ENCODE results near the gene ECD. TPM values are rescaled to one million over a fixed set of nuclear protein-coding genes. Genes with fewer than 3 reads are reported as not detected.

ECD gene
- total and polyA plus RNA-seq, 5 donors from 2014 or later = 29.0 to 49.1 (median 30.7) TPM

GRCh38 chr10:73131913-73132686 lies 35.7 kb downstream of the ECD start:
- H3K4me3 ChIP-seq (ENCODE audit: low read depth, low read length) = no peak overlapping the region
- H3K4me3 Mint-ChIP-seq = no peak overlapping the region
- no peak for DNase-seq
- peaks cover 51% of the 10 kb centered on the region for H3K36me3 Mint-ChIP-seq
- H3K9me3 Mint-ChIP-seq = peaks cover 0 to 1% (median 0%) of the 10 kb centered on the region in 7 donors
- no peaks in the 10 kb centered on the region for H3K27me3 Mint-ChIP-seq
- no peaks in the 10 kb centered on the region for H3K4me1 ChIP-seq (ENCODE audit: control insufficient read depth, insufficient read depth, low read length, poor library complexity, severe bottlenecking)
- no peaks in the 10 kb centered on the region for H3K9me3 ChIP-seq (ENCODE audit: control insufficient read depth in 2 of 2, low read length in 2 of 2)
- H3K27ac Mint-ChIP-seq = peak overlapping the region in 1 of 3 donors; percentile 31
- no peaks in the 10 kb centered on the region for H3K27me3 ChIP-seq (ENCODE audit: control insufficient read depth, insufficient read depth, low read length)
- H3K36me3 ChIP-seq (ENCODE audit: control insufficient read depth, insufficient read depth, low read length) = peaks cover 70% of the 10 kb centered on the region
- H3K27ac ChIP-seq (ENCODE audit: insufficient read depth, low read length, poor library complexity, severe bottlenecking) = no peak overlapping the region
- peaks cover 0 to 7% (median 0%) of the 10 kb centered on the region in 4 donors for H3K4me1 Mint-ChIP-seq
- ATAC-seq (ENCODE audit: low read depth in 2 of 2) = no peak

DNA sequence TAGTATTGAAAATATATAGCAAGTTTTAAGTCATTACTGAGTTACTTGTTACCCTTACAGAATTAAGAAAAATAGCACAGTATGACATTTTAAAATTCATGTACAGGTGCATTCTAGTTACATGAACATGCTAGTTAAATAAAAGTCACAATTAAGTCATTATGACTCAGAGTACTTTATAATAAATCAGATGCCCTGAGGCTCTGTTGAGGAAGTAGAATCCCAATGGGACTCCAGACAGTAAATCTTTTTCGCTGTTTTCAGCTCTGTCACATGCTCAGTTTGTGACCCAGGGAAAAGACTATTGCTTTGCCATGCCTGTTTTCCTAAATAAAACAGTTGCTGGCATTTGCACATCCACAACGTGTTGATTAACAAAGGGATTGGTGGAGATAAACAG lies 36.5 kb downstream of the ECD start:
- peaks cover 68% of the 10 kb centered on the region for H3K36me3 ChIP-seq (ENCODE audit: control insufficient read depth, insufficient read depth, low read length)
- Mint-ChIP-seq H3K36me3 (peaks cover 48% of the 10 kb centered on the region), H3K4me1 (peaks cover 0 to 4% (median 0%) of the 10 kb centered on the region in 4 donors), H3K9me3 (peaks cover 0 to 1% (median 0%) of the 10 kb centered on the region in 7 donors), H3K27me3 (no peaks in the 10 kb centered on the region), H3K27ac (peak overlapping the region in 1 of 3 donors; percentile 31), H3K4me3 (no peak overlapping the region)
- no peak for ATAC-seq (ENCODE audit: low read depth in 2 of 2)
- DNase-seq = no peak
- no peak overlapping the region for H3K4me3 ChIP-seq (ENCODE audit: low read depth, low read length)
- H3K27ac ChIP-seq (ENCODE audit: insufficient read depth, low read length, poor library complexity, severe bottlenecking) = no peak overlapping the region
- H3K4me1 ChIP-seq (ENCODE audit: control insufficient read depth, insufficient read depth, low read length, poor library complexity, severe bottlenecking) = no peaks in the 10 kb centered on the region
- H3K27me3 ChIP-seq (ENCODE audit: control insufficient read depth, insufficient read depth, low read length) = no peaks in the 10 kb centered on the region
- no peaks in the 10 kb centered on the region for H3K9me3 ChIP-seq (ENCODE audit: control insufficient read depth in 2 of 2, low read length in 2 of 2)

GRCh38 chr10:73126343-73126742 lies 41.5 kb downstream of the ECD start:
- Histone ChIP-seq H3K27me3 (ENCODE audit: control insufficient read depth, insufficient read depth, low read length) (no peaks in the 10 kb centered on the region), H3K4me1 (ENCODE audit: control insufficient read depth, insufficient read depth, low read length, poor library complexity, severe bottlenecking) (no peaks in the 10 kb centered on the region), H3K4me3 (ENCODE audit: low read depth, low read length) (no peak overlapping the region), H3K27ac (ENCODE audit: insufficient read depth, low read length, poor library complexity, severe bottlenecking) (no peak overlapping the region), H3K36me3 (ENCODE audit: control insufficient read depth, insufficient read depth, low read length) (peaks cover 38% of the 10 kb centered on the region), H3K9me3 (ENCODE audit: control insufficient read depth in 2 of 2, low read length in 2 of 2) (no peaks in the 10 kb centered on the region)
- Mint-ChIP-seq H3K36me3 (peaks cover 19% of the 10 kb centered on the region), H3K27me3 (no peaks in the 10 kb centered on the region), H3K4me1 (peaks cover 0 to 6% (median 2%) of the 10 kb centered on the region in 4 donors), H3K4me3 (no peak overlapping the region), H3K27ac (no peak overlapping the region), H3K9me3 (peaks cover 0 to 1% (median 0%) of the 10 kb centered on the region in 7 donors)
- ATAC-seq (ENCODE audit: low read depth in 2 of 2) (no peak), DNase-seq (no peak)

- DNase-seq (no peak), ATAC-seq (ENCODE audit: low read depth in 2 of 2) (no peak)
- Histone ChIP-seq H3K9me3 (ENCODE audit: control insufficient read depth in 2 of 2, low read length in 2 of 2) (no peaks in the 10 kb centered on the region), H3K27ac (ENCODE audit: insufficient read depth, low read length, poor library complexity, severe bottlenecking) (no peak overlapping the region), H3K27me3 (ENCODE audit: control insufficient read depth, insufficient read depth, low read length) (no peaks in the 10 kb centered on the region), H3K4me3 (ENCODE audit: low read depth, low read length) (no peak overlapping the region), H3K36me3 (ENCODE audit: control insufficient read depth, insufficient read depth, low read length) (peaks cover 13% of the 10 kb centered on the region), H3K4me1 (ENCODE audit: control insufficient read depth, insufficient read depth, low read length, poor library complexity, severe bottlenecking) (no peaks in the 10 kb centered on the region)
- no peaks in the 10 kb centered on the region for H3K27me3 Mint-ChIP-seq
- H3K27ac Mint-ChIP-seq = no peak overlapping the region
- H3K36me3 Mint-ChIP-seq = peaks cover 13% of the 10 kb centered on the region
- H3K4me3 Mint-ChIP-seq = no peak overlapping the region
- peaks cover 0 to 10% (median 8%) of the 10 kb centered on the region in 4 donors for H3K4me1 Mint-ChIP-seq
- H3K9me3 Mint-ChIP-seq = no peaks in the 10 kb centered on the region
Measured at GRCh38 chr10:73119952-73120351, 47.9 kb downstream of the ECD start.

GRCh38 chr10:73119457-73119856 lies 48.4 kb downstream of the ECD start:
- H3K4me3 ChIP-seq (ENCODE audit: low read depth, low read length) = no peak overlapping the region
- Mint-ChIP-seq H3K4me3 (no peak overlapping the region), H3K27ac (no peak overlapping the region), H3K27me3 (no peaks in the 10 kb centered on the region), H3K9me3 (no peaks in the 10 kb centered on the region), H3K4me1 (peaks cover 0 to 9% (median 8%) of the 10 kb centered on the region in 4 donors), H3K36me3 (peaks cover 13% of the 10 kb centered on the region)
- ATAC-seq (ENCODE audit: low read depth in 2 of 2) (no peak), DNase-seq (no peak)
- H3K27ac ChIP-seq (ENCODE audit: insufficient read depth, low read length, poor library complexity, severe bottlenecking) = no peak overlapping the region
- H3K4me1 ChIP-seq (ENCODE audit: control insufficient read depth, insufficient read depth, low read length, poor library complexity, severe bottlenecking) = no peaks in the 10 kb centered on the region
- H3K36me3 ChIP-seq (ENCODE audit: control insufficient read depth, insufficient read depth, low read length) = peaks cover 8% of the 10 kb centered on the region
- H3K9me3 ChIP-seq (ENCODE audit: control insufficient read depth in 2 of 2, low read length in 2 of 2) = no peaks in the 10 kb centered on the region
- no peaks in the 10 kb centered on the region for H3K27me3 ChIP-seq (ENCODE audit: control insufficient read depth, insufficient read depth, low read length)

DNA sequence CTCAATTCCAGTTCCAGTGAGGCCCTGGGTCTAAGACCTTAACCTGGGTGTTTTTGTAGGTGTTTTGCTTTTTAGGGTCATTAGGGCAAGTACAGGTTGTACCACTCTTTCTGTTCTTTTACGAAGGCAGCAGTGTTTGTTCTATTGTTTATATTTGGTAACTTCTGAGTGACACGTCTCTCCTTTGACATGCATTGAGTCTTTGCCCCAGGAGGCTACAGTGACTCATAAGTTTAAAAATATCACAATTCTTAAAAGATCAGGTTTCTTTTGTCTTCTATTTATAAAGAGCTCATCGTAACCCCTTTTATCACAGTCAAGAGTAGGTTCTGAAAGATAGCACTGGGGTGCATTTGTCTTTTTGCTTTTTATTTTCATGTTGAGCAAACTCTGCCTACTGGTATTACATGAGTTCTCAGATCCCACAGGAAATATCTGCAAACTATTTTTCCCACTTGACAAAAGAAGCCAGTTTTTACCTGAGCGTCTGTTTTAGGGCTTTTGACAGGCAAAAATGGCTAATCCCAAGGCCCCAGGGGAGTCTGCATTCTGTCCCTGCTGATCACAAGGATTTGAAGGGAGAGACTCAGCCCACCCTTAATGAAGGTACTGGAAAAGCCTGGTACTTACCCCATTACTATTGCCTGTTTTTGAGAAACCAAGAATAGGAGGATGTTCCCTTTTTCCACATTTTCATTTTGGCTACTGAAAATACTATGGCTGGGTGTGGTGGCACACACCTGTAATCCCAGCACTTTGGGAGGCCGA lies 49.6 kb downstream of the ECD start:
- H3K4me1 ChIP-seq (ENCODE audit: control insufficient read depth, insufficient read depth, low read length, poor library complexity, severe bottlenecking) = no peaks in the 10 kb centered on the region
- no peak overlapping the region for H3K27ac ChIP-seq (ENCODE audit: insufficient read depth, low read length, poor library complexity, severe bottlenecking)
- H3K9me3 Mint-ChIP-seq = no peaks in the 10 kb centered on the region
- H3K4me3 ChIP-seq (ENCODE audit: low read depth, low read length) = no peak overlapping the region
- no peak for DNase-seq
- H3K27ac Mint-ChIP-seq = peak overlapping the region in 1 of 3 donors; percentile 23
- H3K27me3 Mint-ChIP-seq = no peaks in the 10 kb centered on the region
- H3K4me3 Mint-ChIP-seq = no peak overlapping the region
- peaks cover 8% of the 10 kb centered on the region for H3K36me3 Mint-ChIP-seq
- H3K27me3 ChIP-seq (ENCODE audit: control insufficient read depth, insufficient read depth, low read length) = no peaks in the 10 kb centered on the region
- ATAC-seq (ENCODE audit: low read depth in 2 of 2) = no peak
- H3K4me1 Mint-ChIP-seq = peaks cover 0 to 9% (median 5%) of the 10 kb centered on the region in 4 donors
- peaks cover 5% of the 10 kb centered on the region for H3K36me3 ChIP-seq (ENCODE audit: control insufficient read depth, insufficient read depth, low read length)
- H3K9me3 ChIP-seq (ENCODE audit: control insufficient read depth in 2 of 2, low read length in 2 of 2) = no peaks in the 10 kb centered on the region

DNA sequence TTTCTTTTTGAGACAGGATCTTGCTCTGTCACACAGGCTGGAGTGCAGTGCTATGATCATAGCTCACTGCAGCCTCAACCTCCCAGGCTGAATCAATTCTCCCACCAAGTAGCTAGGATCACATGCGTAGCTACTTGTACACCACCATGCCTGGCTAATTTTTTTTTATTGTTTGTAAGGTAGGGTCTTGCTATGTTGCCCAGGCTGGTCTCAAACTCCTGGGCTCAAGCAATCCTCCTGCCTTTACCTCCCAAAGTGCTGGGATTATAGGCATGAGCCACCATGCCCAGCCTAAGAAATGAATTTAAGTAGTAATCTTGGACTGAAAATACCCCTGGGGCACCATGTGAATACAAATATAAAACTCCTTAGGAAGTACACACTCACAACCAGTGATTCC lies 51.8 kb downstream of the ECD start:
- Histone ChIP-seq H3K27ac (ENCODE audit: insufficient read depth, low read length, poor library complexity, severe bottlenecking) (no peak overlapping the region), H3K4me1 (ENCODE audit: control insufficient read depth, insufficient read depth, low read length, poor library complexity, severe bottlenecking) (no peaks in the 10 kb centered on the region), H3K36me3 (ENCODE audit: control insufficient read depth, insufficient read depth, low read length) (peaks cover 3% of the 10 kb centered on the region), H3K27me3 (ENCODE audit: control insufficient read depth, insufficient read depth, low read length) (no peaks in the 10 kb centered on the region), H3K9me3 (ENCODE audit: control insufficient read depth in 2 of 2, low read length in 2 of 2) (no peaks in the 10 kb centered on the region), H3K4me3 (ENCODE audit: low read depth, low read length) (no peak overlapping the region)
- Mint-ChIP-seq H3K36me3 (peaks cover 8% of the 10 kb centered on the region), H3K27ac (no peak overlapping the region), H3K27me3 (no peaks in the 10 kb centered on the region), H3K4me1 (peaks cover 4 to 14% (median 7%) of the 10 kb centered on the region in 4 donors), H3K4me3 (no peak overlapping the region), H3K9me3 (no peaks in the 10 kb centered on the region)
- ATAC-seq (ENCODE audit: low read depth in 2 of 2) = no peak
- DNase-seq = no peak

Measured in CD4-positive, CD25-positive, alpha-beta regulatory T cell (primary cell).